Measurements from ENCODE around the gene PDE6B. TPM values are rescaled to one million over a fixed set of nuclear protein-coding genes. Genes with fewer than 3 reads are reported as not detected.

PDE6B gene
- total and polyA plus RNA-seq, 2 of the 13 experiments (the other 11 are each of a cell fraction or from before 2014, with no cell fraction given), result 0.38 to 0.40 TPM

DNA sequence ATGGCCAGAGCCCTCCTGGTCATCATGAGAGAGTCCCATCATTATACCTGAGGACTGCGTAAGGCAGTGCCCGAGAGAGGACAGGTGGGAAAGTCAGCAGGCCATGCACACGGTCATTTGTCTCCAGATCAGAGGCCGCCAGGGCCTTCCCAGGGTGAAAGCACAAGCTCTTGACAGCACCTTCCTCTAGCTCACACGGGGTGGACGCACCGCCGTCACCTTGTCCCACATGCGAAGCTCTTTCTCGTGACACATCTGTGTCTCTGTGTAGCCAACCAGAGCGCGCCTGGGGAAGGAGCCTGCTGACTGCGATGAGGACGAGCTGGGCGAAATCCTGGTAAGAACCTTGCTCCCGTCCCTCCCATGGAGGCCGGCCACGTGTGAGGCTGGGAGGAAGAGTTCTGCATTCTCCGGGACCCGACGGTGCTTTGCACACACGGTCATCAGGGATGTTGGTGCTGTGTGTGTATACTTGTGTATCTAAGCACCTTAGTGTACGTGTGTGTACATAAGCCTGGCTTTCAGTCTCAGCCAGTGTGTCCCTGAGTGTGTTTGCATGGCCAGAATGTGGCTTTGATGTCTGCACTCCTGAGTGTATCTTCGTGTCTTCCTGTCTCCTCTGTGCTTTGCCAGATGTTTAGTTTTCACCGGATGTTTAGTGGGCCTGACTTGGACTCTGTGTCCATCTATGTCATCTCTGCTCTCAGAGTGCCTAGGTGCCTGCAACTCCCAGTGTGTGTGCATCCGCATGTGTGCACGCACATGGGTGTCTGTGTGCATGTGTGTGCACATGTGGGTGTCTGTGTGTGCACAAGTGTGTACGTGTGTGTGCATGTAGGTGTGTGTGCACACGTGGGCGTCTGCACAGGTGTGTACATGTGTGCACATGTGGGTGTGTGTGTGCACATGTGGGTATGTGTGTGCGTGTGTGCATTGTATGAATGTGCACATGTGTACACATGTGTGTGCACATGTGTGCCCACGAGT, 33.6 kb downstream of the PDE6B start (continued):
- TF ChIP-seq, protein P1, sequence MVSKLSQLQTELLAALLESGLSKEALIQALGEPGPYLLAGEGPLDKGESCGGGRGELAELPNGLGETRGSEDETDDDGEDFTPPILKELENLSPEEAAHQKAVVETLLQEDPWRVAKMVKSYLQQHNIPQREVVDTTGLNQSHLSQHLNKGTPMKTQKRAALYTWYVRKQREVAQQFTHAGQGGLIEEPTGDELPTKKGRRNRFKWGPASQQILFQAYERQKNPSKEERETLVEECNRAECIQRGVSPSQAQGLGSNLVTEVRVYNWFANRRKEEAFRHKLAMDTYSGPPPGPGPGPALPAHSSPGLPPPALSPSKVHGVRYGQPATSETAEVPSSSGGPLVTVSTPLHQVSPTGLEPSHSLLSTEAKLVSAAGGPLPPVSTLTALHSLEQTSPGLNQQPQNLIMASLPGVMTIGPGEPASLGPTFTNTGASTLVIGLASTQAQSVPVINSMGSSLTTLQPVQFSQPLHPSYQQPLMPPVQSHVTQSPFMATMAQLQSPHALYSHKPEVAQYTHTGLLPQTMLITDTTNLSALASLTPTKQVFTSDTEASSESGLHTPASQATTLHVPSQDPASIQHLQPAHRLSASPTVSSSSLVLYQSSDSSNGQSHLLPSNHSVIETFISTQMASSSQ (IDR thresholded peaks at IDR 0.05; ENCODE audit: low read depth), result peak; percentile 18; the same call in 1 of the 2 replicates
- TF ChIP-seq, protein P1 (CRISPR knock-in tag; IDR thresholded peaks at IDR 0.05; ENCODE audit: borderline replicate concordance), result 0 out of 2 replicates have a peak, but pooled peaks have one; percentile 19
- TF ChIP-seq, protein P2, sequence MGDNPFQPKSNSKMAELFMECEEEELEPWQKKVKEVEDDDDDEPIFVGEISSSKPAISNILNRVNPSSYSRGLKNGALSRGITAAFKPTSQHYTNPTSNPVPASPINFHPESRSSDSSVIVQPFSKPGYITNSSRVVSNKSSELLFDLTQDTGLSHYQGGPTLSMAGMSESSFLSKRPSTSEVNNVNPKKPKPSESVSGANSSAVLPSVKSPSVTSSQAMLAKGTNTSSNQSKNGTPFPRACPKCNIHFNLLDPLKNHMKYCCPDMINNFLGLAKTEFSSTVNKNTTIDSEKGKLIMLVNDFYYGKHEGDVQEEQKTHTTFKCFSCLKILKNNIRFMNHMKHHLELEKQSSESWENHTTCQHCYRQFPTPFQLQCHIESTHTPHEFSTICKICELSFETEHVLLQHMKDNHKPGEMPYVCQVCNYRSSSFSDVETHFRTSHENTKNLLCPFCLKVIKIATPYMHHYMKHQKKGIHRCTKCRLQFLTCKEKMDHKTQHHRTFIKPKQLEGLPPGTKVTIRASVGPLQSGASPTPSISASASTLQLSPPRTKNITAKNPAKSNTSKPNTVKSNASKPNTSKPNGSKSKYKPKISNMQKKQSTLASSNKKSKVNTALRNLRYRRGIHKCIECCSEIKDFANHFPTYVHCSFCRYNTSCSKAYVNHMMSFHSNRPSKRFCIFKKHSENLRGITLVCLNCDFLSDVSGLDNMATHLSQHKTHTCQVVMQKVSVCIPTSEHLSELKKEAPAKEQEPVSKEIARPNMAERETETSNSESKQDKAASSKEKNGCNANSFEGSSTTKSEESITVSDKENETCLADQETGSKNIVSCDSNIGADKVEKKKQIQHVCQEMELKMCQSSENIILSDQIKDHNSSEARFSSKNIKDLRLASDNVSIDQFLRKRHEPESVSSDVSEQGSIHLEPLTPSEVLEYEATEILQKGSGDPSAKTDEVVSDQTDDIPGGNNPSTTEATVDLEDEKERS (CRISPR knock-in tag; IDR thresholded peaks at IDR 0.05), result peak; percentile 59; the same call in 1 of the 2 replicates
- no peak for TF ChIP-seq ZNF383 (CRISPR knock-in tag; IDR thresholded peaks at IDR 0.05; ENCODE audit: borderline replicate concordance)
- TF ChIP-seq ZNF883 (CRISPR knock-in tag; IDR thresholded peaks at IDR 0.05; ENCODE audit: not compliant biosample characterization), result no peak
- TF ChIP-seq PHF5A (CRISPR knock-in tag; IDR thresholded peaks at IDR 0.05; ENCODE audit: low read depth, unreplicated experiment), result no peak
- 0 out of 2 replicates have a peak, but pooled peaks have one; percentile 25 for TF ChIP-seq ZNF317 (CRISPR knock-in tag; IDR thresholded peaks at IDR 0.05)
- TF ChIP-seq JUND (CRISPR knock-in tag; IDR thresholded peaks at IDR 0.05), result no peak
- peak; percentile 62 for TF ChIP-seq TEAD3 (CRISPR knock-in tag; optimal IDR thresholded peaks at IDR 0.05; ENCODE audit: borderline replicate concordance)
- peak; percentile 41; the same call in 1 of the 3 replicates for TF ChIP-seq MXI1 (IDR thresholded peaks at IDR 0.05; ENCODE audit: borderline replicate concordance, low read depth, low read length)
- TF ChIP-seq SKI (IDR thresholded peaks at IDR 0.05; ENCODE audit: partially characterized antibody), result peak; percentile 68
- TF ChIP-seq, protein P3, sequence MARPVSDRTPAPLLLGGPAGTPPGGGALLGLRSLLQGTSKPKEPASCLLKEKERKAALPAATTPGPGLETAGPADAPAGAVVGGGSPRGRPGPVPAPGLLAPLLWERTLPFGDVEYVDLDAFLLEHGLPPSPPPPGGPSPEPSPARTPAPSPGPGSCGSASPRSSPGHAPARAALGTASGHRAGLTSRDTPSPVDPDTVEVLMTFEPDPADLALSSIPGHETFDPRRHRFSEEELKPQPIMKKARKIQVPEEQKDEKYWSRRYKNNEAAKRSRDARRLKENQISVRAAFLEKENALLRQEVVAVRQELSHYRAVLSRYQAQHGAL (CRISPR knock-in tag; IDR thresholded peaks at IDR 0.05; ENCODE audit: not compliant biosample characterization), result no peak
- no peak for TF ChIP-seq CBX2 (IDR thresholded peaks at IDR 0.05; ENCODE audit: low read depth, low read length)
- TF ChIP-seq CBX2 (CRISPR knock-in tag; IDR thresholded peaks at IDR 0.05; ENCODE audit: low read depth), result no peak
- TF ChIP-seq MAZ (IDR thresholded peaks at IDR 0.05; ENCODE audit: borderline replicate concordance, low read depth, low read length), result no peak
- TF ChIP-seq MAZ (CRISPR knock-in tag; IDR thresholded peaks at IDR 0.05; ENCODE audit: low read depth), result no peak
- no peak for TF ChIP-seq ZNF678 (CRISPR knock-in tag; IDR thresholded peaks at IDR 0.05)
- peak; percentile 90 for TF ChIP-seq RARA (CRISPR knock-in tag; IDR thresholded peaks at IDR 0.05)
- TF ChIP-seq SOX6 (IDR thresholded peaks at IDR 0.05), result no peak
- TF ChIP-seq SOX6 (CRISPR knock-in tag; IDR thresholded peaks at IDR 0.05), result peak; percentile 42; the same call in 1 of the 2 replicates
- peak; percentile 81 for TF ChIP-seq ISL2 (CRISPR knock-in tag; IDR thresholded peaks at IDR 0.05)
- 0 out of 2 replicates have a peak, but pooled peaks have one; percentile 65 for TF ChIP-seq ZSCAN29 (CRISPR knock-in tag; conservative IDR thresholded peaks at IDR 0.05)
